GM18499 (cell line): ENCODE data around the gene PRKCZ.
"Not testable (repeated sequence)": the region's sequence is repeated elsewhere in the genome, so short reads cannot be mapped to it uniquely, and the experiment has no call there.

Experiments
- ATAC-seq: cut with Tn5 transposase; IDR thresholded peaks from one replicate; pipeline ENCODE4 v1.9.1; 2021; ENCODE audit warnings: moderate number of reproducible peaks; ENCODE audit not compliant: insufficient read depth, unreplicated experiment

PRKCZ gene

DNA sequence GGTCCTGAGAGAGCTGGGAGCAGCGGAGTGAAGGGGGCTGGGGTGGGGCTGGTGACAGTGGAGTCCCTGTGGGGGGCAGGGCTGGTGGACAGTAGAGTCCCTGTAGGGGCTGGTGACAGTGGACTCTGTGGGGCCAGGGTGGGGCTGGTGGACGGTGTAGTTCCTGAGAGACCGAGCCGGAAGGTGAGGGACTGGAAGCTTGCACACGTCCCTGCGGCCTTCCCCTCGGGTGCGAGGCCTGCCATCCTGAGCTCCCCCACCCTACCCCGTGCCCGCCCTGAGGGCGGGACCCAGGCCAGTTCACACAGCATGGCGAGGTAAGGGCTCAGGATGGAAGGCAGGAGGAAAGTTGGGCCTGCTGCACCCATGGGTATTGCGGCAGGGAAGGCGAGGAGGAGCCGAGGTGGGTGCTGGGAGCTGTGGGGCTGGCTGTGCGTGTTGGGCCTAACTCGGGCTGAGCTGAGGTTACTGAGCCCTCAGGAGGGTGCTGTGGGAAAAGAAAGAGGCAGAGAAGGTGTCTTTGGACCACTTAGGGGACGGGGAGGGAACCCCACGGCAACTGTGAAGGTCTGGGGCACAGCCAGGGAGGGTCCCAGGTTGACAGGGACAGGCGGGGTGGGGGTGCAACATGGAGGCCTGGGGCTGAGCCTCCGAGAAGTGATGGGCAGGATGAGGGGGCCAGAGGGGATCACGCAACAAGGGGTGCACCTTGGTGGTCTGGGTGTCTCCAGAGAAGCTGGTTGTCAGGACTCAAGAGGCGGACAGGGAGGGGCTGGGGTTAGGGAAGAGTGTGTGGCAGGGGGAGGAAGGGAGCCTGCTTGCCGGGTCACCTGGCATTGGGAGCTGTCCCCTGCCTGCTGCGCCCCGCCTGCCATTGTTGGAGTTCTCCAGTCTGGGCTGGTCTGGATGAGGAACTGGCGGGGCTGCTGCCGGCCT is 60.8 kb downstream of the PRKCZ start:
- no peak for ATAC-seq

DNA sequence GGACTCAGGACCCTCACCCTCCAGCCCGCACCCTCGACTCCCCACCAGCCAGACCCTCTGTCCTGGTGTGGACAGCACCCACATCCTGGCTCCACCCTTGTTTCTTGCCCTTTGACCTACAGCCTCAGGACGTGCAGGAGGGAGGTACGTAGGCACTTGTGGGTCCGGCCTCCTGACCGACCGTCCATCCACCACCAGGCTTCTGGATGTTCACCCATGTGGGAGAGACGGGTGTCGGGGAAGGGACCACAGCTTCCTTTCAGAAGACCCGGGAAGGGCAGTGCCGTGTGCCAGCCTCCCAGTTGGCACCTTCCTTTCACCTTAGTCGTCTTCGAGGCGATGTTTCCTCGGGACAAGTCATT is 61.4 kb downstream of the PRKCZ start:
- no peak for ATAC-seq

DNA sequence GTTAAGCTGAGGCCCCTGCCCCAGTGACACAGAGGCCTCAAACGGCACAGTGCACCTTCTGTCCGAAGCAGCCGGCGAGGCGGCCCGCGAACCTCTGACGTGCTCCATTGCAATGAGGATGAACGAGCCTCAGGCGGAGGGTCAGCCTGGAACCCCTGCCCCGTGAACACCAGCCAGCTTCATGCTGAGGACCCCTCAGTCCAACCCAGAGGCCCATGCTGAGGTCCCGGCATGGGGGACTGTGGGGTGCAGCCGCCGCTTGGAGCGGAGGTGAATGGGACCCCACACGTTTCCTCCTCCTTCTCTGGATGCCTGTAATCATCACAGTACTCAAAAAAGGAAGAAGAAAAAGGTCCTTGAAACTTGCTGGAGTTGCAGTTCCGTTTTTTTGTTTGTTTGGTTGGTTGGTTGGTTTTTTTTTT is 62.1 kb downstream of the PRKCZ start:
- no peak for ATAC-seq

DNA sequence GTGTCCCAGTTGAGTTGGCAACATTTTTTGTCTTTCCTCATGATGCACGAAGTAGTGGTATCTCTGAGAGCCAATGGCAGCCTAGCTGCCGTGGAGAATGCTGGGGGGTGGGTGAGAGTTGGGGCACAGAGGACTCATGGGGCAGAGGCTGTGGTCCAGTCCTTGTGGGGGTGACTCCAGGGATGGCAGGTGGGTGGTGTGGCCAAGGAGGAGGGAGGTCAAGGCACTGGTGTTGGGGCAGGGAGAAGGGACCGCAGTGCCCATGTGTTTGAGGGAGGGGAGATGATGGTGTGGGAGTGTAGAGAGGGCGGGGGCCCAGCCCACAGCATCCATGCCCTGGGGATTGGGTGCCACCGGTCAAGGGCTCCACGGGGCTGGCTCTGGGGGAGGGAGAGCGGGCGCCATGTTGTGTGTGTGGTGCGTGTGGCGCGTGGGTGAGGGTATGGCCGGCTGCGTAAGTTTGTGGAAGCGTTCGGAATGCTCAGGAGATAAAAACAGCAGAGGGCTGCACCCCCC is 63.5 kb downstream of the PRKCZ start:
- no peak for ATAC-seq

DNA sequence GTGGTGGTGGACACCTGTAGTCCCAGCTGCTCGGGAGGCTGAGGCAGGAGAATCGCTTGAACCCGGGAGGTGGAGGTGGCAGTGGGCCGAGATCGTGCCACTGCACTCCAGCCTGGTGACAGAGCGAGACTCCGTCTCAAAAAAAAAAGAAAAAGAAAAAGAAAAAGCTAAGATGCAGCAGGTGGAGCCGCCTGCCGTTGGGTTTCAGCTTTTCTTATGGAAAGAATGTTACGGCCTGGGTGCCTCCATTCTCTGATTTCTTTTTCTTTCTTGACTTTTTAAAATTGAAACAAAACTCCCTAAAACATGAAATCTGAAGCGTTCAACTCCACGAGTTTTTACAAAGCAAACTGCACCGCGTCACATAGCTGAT is 64.4 kb downstream of the PRKCZ start:
- ATAC-seq, result not testable (repeated sequence)

DNA sequence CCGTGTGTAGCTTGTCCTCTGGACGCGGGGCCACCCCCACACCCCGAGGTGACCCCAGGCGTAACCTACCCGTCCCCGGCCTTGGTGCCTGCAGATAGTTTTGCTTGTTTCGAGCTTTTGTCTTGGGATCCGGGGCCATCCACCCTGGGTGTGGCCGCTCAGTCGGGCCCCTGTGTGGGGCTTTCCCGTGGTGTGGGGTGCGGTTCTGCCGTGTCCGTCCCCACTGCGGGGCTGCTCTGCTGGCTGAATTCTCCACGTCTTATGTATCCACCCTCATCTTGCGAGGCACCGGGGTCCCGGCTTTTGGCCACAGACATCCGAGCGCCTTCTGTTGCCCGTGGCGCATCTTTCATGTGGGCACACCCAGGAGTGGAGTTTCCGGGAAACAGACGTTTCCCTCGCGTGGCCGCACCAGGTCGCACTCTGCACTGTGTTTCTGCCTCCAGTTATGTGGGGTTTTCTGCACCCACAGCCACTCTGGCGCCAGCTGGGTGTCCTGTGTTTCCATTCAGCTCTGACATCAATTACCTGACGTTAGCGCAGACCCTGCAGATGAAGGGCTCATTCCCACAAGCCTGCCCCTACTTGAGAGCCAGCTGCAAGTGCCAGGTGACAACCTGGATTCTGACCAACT is 64.9 kb downstream of the PRKCZ start:
- ATAC-seq, result no peak

DNA sequence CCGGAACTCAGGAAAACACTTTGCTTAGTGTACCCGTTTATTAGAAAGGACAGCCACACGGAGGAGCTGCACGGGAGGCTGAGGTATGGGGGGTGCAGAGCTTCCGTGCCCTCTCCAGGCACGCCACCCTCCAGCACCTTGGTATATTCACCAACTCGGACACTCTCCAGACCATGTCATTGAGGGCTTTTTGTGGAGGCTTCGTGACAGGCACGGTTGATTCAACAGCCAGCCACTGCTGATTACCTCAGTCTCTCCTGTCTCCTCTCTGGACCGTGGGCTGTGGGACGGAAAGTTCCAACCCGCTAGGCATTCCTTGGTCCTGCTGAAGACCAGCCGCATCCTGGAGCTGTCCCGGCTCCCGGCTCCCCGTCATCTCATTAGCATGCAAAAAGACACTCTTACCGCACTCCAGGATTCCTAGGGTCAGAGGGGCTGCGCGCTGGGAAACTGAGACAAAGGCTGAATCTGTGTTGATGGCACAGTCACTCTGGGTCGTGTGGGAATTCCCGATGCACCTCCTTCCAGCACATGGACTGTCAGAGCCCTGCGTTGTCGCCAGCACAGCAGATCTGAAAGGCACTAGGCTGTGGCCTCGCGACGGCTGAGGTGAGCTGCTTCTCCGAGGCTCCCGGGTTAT is 65.6 kb downstream of the PRKCZ start:
- no peak for ATAC-seq

DNA sequence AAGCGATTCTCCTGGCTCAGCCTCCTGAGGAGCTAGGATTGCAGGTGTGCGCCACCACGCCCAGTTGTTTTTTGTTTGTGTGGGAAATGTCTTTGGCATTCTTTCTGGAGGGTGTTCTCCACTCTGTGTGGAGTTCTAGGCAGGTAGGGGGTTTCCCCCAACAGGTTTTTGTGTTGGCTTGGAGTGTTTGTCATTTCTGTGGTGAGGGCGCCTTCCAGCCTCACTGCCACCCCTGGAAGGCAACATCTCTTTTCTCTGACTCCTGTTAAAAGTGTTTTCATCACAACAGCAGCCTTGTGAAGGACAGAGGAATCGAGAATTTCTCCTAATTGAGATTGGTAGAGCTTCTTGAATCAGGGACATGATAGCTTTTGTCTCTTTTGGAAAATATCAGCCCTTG is 69.7 kb downstream of the PRKCZ start:
- ATAC-seq, result no peak

DNA sequence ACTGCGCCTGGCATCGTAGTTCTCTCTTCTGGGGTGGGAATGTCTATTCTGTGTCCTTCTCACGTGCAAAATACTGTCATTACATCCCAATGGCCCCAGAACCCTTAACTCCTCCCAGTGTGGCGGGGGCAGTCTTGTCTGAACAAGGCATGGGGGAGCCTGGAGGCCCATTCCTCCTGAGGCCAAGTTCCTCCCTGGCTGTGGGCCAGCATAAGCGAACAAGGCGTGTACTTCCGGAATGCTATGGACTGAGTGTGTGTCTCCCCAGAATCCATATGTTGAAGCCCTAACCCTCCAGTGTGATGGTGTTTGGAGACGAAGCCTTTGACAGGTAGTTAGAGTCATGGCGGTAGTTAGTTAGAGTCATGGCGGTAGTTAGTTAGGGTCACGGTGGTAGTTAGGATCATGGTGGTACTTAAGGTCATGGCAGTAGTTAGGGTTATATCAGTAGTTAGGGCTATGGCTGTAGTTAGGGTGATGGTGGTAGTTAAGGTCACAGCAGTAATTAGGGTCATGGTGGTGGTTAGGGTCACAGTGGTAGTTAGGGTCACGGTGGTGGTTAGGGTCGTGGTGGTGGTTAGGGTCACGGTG is 71.0 kb downstream of the PRKCZ start:
- no peak for ATAC-seq

DNA sequence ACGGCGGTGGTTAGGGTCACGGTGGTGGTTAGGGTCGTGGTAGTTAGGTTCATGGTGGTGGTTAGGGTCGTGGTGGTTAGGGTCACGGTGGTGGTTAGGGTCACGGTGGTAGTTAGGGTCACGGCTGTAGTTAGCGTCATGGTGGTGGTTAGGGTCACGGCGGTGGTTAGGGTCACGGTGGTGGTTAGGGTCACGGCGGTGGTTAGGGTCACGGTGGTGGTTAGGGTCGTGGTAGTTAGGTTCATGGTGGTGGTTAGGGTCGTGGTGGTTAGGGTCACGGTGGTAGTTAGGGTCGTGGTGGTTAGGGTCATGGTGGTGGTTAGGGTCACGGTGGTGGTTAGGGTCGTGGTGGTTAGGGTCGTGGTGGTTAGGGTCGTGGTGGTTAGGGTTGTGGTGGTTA is 71.6 kb downstream of the PRKCZ start:
- not testable (repeated sequence) for ATAC-seq

DNA sequence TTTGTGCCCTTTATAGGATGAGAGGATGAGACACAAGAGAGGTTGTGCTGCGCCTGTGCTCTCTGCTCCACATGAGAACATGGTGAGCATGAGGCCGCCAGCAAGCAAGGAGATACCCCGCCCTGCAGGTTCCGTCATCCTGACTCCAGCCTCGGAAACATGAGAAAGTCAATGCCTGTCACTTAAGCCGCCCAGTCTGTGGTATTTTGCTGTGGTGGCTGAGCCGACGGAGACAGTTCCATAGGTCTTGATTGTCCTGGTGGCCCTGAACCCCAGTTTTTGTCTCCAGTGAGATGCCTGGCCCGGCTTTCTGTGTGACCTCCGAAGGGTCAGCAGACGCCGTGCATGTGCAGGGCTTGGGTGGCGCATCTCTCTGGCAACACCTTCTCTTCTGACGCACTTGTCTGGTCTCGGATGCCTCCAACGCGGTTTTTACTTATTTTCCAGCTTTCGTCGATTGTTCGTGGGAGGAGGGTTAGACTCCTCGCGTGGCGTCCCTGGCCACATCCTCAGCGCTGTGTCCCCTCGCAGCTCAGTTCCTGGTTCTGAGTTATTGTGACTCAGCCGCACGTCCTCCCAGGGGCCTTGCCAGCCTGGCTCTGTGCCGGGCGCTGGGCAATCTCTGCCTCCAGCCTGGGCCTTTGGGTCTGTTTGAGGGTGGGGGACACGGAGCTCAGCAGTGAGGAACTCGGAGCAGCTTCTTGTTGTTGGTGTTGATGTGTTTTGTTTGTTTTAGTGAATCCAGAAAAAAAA is 74.4 kb downstream of the PRKCZ start:
- ATAC-seq, result no peak

DNA sequence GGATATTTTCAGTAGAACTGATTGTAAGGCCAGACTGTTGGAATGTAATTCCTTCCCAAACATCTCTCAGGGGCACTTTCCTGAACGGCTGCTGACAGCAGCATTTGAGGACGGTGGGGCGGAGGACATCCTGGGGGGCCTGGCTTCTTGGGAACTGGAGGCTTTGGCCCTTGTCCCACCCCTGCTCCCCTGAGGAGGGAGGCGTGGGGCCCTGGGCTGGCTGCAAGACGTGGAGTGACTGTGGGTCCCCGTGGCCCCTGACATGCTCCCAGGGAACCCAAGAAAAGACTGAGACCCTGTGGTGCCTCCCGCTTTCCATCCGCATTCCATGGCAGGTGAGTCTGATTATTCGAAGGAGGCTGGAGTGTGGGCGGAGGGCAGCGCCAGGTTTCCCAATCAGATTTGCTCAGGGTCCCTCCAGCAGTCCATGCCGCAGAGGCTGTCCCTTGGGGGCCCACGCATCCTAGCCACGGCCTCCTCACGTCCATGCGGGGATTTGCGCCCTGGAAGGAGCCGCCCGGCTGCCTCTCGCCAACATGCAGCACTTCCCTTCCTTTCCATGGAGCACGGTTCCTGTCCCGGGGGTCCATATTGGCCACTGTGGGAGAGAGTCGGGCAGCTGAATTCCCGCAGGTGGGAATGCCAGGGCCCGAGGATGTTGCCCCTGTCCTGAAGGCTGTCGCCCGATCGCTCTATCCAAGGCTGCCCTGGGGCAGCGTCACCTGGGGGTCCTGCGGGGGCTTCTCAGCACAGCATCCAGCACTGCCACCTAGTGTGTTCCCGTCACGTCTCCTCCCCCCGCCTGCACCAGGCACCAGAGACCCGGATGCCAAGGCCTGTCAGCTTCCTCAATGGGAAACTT is 75.4 kb downstream of the PRKCZ start:
- no peak for ATAC-seq

DNA sequence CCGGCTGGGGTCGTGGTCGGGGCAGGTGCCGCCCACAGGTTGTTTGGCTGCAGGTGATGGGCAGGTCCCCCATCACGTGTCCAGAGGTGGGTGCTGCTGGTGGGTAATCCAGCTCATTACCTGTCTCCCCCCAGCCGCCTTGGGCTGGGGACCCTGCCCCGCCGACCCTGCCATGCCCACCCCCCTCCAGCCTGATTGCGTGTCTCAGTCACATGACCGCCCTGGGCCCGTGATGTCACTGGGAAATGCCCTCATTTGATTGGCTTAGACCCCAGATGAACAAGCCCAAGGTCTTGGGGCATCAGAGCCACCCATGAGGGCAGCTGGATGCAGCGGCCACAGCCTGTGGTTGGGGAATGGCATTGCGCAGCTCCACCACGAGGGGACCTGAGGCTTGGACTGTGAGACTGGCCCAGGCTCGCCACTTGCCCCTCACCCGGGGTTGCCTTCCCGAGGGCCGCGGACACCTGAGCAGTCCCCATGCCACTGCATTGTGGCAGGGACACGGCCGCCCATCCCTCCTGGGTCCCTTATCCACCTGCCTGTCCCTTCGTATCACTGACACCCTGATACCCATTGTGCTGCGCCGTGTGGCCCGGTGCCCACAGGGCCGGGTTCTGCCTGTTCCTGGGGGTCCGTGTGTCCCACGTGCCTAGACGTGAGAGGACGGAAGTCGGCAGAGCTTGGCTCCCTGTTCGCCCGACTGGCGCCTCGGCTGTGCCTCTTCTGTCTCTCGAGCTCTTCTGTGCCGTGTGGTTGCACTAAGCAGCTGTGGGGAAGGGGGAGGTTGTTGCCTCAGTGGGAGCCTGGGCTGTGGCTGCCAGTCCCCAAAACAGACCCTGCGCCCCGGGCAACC is 76.3 kb downstream of the PRKCZ start:
- ATAC-seq, result no peak

DNA sequence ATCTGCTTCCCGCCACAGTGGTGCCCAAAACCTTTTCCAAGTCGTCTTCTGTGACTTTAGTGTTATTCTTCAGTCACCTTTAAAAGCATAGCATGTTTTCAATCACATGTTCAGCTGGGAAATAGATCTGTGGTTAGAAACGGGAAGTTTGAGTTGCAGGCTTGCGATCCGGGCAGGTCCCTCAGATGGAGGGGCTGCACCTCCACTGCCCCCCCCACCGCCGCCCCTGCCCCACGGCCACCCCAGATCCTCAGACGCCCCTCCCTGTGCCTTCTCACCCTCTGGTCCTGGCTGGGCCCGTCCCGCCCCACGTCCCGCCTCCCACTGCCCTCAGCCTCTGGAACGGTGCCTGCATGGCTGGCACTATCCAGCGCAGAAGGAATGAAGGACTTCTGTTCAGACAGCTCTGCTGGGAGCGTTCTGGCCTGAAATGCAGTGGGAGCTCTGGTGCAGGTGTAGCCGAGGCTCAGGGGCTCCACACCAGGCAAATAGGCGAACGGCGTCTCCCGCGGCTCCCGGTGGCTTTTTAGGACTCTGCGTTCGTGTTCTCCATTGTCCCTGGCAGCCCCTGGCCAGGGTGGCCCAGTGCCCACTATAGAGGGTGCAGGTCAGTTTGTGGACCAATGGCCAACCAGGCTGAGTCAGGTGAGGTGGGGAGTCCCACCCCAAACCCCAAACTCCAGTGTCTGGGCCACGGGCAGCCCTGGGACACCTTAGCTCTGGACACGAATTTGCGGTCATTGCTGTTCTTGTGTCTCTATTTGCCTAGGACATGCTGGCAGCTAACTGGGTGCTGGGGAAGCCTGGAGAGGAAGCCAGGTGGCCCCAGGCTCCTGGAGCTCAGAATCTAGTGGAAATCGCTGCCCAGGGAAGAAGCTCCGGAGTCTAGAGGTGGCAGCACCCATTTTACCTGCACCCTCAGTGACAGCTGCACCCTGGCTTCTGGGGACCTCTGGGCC is 77.3 kb downstream of the PRKCZ start:
- ATAC-seq, result no peak

DNA sequence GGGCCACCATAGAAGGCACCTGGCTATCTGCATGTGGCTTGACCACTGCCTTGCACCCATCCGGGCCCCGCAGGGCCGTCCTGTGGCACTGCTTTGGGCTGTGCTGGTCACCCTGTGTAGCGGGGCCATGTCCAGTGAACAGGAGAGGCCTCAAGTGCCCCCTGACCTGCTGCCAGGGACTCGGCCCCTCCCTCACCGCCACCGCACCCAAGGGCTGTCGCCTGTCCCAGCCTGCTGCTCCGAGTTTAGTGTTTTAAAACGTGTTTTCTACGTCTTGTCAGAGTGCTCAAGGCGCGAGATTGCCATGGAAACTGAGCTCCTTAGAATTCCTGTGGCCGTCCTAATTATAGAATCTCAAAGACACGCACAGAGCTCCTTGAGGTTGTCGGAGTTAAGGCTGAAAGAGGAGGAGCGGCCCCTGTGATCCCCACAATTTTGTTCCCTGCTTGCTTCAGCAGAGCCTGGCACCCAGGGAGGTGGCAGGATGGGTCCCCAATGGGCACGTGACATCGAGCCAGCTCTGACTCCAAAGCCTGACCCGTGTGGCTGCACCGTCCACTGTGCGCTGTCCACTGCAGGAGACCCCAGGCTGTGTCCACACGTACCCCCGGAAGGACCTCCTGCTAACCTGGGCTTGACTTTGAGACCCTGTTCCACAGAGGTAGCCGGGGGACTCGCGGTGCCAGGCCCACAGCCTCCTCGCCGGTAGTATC is 78.1 kb downstream of the PRKCZ start:
- ATAC-seq, result no peak

DNA sequence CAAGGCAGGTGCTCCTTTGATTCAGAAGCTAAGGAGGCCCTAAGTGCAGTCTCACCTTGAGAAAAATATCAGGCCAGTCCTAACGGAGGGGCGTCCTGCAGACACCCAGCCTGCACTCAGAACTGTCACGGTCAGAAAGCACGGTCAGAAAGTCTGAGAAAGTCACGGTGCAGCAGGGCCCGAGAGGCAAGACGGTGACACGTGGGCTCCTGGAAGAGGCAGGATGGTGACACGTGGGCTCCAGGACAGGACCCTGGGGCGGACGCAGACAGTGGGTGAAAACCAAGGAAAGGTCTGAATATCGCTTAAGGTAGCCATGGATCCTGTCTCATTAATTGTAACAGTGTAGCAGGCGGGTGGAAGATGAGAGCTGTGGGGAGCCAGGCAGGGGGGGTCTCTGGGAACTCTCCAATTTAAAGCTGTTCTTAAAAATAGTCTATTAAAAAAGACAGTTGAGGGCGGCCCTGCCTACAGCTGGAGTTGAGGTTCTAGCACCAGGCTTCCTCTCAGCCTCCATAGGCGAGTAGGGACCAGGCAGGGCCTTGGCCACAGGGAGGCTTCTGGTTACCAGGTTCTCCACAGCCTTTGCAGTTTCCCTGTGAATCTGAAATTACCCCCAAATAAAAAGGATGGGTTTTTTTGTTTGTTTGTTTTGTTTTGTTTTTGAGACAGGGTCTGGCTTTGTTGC is 79.2 kb downstream of the PRKCZ start:
- ATAC-seq, result no peak
